K562 (cell line): Measurements from ENCODE around the gene NLK. TPM values are rescaled to one million over a fixed set of nuclear protein-coding genes. Genes with fewer than 3 reads are reported as not detected.

Experiments used
- ATAC-seq: fragments of 200-7000 bp; cut with Tn5 transposase; 3 replicates; pipeline ENCODE4 v1.9.1; 2020; ENCODE audit warnings: moderate library complexity
- BruUV-seq: library from RNA; stranded (reverse); fragments of 400-500 nt; replicated peaks from 2 replicates; lab custom pipeline; 2021; lab: Mats Ljungman, UMichigan
- CTCF ChIA-PET: fragments of 300-600 bp; formaldehyde crosslinking; extraction: SDS; loops from one replicate; lab custom pipeline; 2021; ENCODE audit warnings: low intra/inter-chr PET ratio; lab: Yijun Ruan, JAX
- POLR2A ChIA-PET: fragments of 300-600, 350-650 bp; sonication (Branson Sonifier 250); formaldehyde crosslinking; extraction: SDS; loops from one replicate; lab custom pipeline; 2021; ENCODE audit warnings: antibody characterized with exemption, inconsistent platforms; lab: Yijun Ruan, JAX
- DNase-seq, 4 experiments: peaks; one replicate each; pipeline versions ENCODE4 v3.0.0 to v3.0.0-alpha.2; 2011 to 2018; ENCODE audit warnings: low spot score in 3 of 4, mixed read lengths in 3 of 4; ENCODE audit errors: extremely low read depth in 1 of 4
- FAIRE-seq: peaks from 2 replicates; lab custom pipeline; 2011; peaks lifted over from hg19 to GRCh38; lab: Jason Lieb, UNC
- H2AFZ ChIP-seq: 2 replicates; pipeline ENCODE4 v1.6.0; 2011; ENCODE audit warnings: low read depth, low read length, control low read depth, inconsistent platforms
- H3K27ac ChIP-seq: fragments of 200-600 bp; 3 replicates; pipeline ENCODE4 v1.8.0; 2011; ENCODE audit warnings: low read depth, mild to moderate bottlenecking, control low read depth, inconsistent platforms, low read length, moderate library complexity, mixed read lengths; ENCODE audit errors: extremely low read depth
- H3K27me3 ChIP-seq, 2 experiments: fragments of 300-600 bp in 1 of 2; 2 replicates in 1 of 2; 3 replicates in 1 of 2; pipeline versions ENCODE4 v1.6.0 to v1.8.0; 2011; ENCODE audit warnings: inconsistent platforms in 2 of 2, low read length in 2 of 2, mild to moderate bottlenecking in 1 of 2, mixed read lengths in 1 of 2, moderate library complexity in 1 of 2; ENCODE audit not compliant: control insufficient read depth in 2 of 2, insufficient read depth in 2 of 2
- H3K36me3 ChIP-seq: fragments of 300-600 bp; 3 replicates; pipeline ENCODE4 v1.8.0; 2011; ENCODE audit warnings: mild to moderate bottlenecking, low read length, inconsistent platforms; ENCODE audit not compliant: control insufficient read depth, insufficient read depth
- H3K4me1 ChIP-seq, 2 experiments: fragments of 200-600 bp in 1 of 2; replicated peaks in 1 of 2; 2 replicates in 1 of 2; 3 replicates in 1 of 2; pipeline versions ENCODE4 v1.5.1 to v1.8.0; 2011; ENCODE audit warnings: inconsistent platforms in 2 of 2, low read length in 2 of 2, mild to moderate bottlenecking in 1 of 2, mixed read lengths in 1 of 2, moderate library complexity in 1 of 2; ENCODE audit not compliant: control insufficient read depth in 2 of 2, insufficient read depth in 2 of 2
- H3K4me2 ChIP-seq: 2 replicates; pipeline ENCODE4 v1.6.1; 2011; ENCODE audit warnings: low read length, control low read depth, inconsistent platforms, mixed read lengths; ENCODE audit not compliant: insufficient read depth
- H3K4me3 ChIP-seq: fragments of 200-600 bp; sonication (generic), shearing (Covaris generic); 2 replicates; pipeline ENCODE4 v1.5.1; 2016; ENCODE audit warnings: control low read depth, inconsistent platforms
- H3K79me2 ChIP-seq: fragments of 200-600 bp; 3 replicates; pipeline ENCODE4 v1.8.0; 2011; ENCODE audit warnings: low read length, inconsistent platforms; ENCODE audit not compliant: control insufficient read depth, insufficient read depth
- H3K9ac ChIP-seq, 2 experiments: 2 replicates each; pipeline versions ENCODE4 v1.6.0 to v1.6.1; 2011; ENCODE audit warnings: low read depth in 2 of 2, low read length in 2 of 2, control low read depth in 1 of 2, inconsistent platforms in 1 of 2, mild to moderate bottlenecking in 1 of 2, mixed read lengths in 1 of 2; ENCODE audit not compliant: insufficient read depth in 1 of 2
- H3K9me1 ChIP-seq: one replicate; pipeline ENCODE4 v1.6.0; 2011; ENCODE audit warnings: inconsistent platforms, mild to moderate bottlenecking, low read length, moderate library complexity; ENCODE audit not compliant: control insufficient read depth, insufficient read depth
- H3K9me3 ChIP-seq: replicated peaks from 2 replicates; pipeline ENCODE4 v1.5.1; 2011; ENCODE audit warnings: low read depth, low read length, inconsistent platforms; ENCODE audit not compliant: control insufficient read depth, insufficient read depth
- H4K20me1 ChIP-seq: replicated peaks from 2 replicates; pipeline ENCODE4 v1.6.1; 2011; ENCODE audit warnings: low read length, inconsistent platforms, mixed read lengths; ENCODE audit not compliant: control insufficient read depth, insufficient read depth
- E2F8 ChIP-seq: fragments of 450-650 bp; IDR thresholded peaks from 2 replicates; pipeline ENCODE4 v1.7.1; 2018; ENCODE audit warnings: mild to moderate bottlenecking, low read depth; ENCODE audit not compliant: partially characterized antibody
- EGR1 ChIP-seq: fragments of 450-650 bp; conservative IDR thresholded peaks from 2 replicates; pipeline ENCODE4 v1.6.1; 2017; ENCODE audit warnings: mild to moderate bottlenecking
- HMG20A ChIP-seq: fragments of 450-650 bp; formaldehyde crosslinking; conservative IDR thresholded peaks from 2 replicates; pipeline ENCODE4 v1.4.0; 2020; ENCODE audit warnings: mild to moderate bottlenecking, mixed read lengths
- HSF4 ChIP-seq: fragments of 250-450 bp; sonication (Bioruptor Pico); IDR thresholded peaks from 2 replicates; pipeline ENCODE4 v2.1.2; 2022; ENCODE audit warnings: mild to moderate bottlenecking, moderate library complexity, borderline replicate concordance
- PHB ChIP-seq: fragments of 250-450 bp; sonication (Bioruptor Pico); IDR thresholded peaks from 2 replicates; pipeline ENCODE4 v1.5.0; 2021
- PTRF ChIP-seq: fragments of 450-650 bp; IDR thresholded peaks from 2 replicates; pipeline ENCODE4 v1.6.1; 2016; ENCODE audit warnings: mild to moderate bottlenecking, missing genetic modification characterization, missing compliant biosample characterization
- RBM17 ChIP-seq: fragments of 200-400 bp; formaldehyde crosslinking; IDR thresholded peaks from 2 replicates; pipeline ENCODE4 v1.6.1; 2017; ENCODE audit warnings: low read depth, mild to moderate bottlenecking, low read length, borderline replicate concordance
- RREB1 ChIP-seq: fragments of 250-450 bp; sonication (Bioruptor Pico); IDR thresholded peaks from 2 replicates; pipeline ENCODE4 v1.4.0; 2020
- SMAD1 ChIP-seq: fragments of 150-350 bp; IDR thresholded peaks from 2 replicates; pipeline ENCODE4 v1.6.1; 2014; ENCODE audit warnings: low read length, low read depth; ENCODE audit not compliant: partially characterized antibody
- XRCC5 ChIP-seq: fragments of 200-400 bp; formaldehyde crosslinking; IDR thresholded peaks from 2 replicates; pipeline ENCODE4 v1.6.1; 2017; ENCODE audit warnings: low read depth, mild to moderate bottlenecking, low read length
- ZFX ChIP-seq: sonication (generic); formaldehyde crosslinking; IDR thresholded peaks from 2 replicates; pipeline ENCODE4 v1.8.0; 2022; ENCODE audit warnings: mild to moderate bottlenecking, missing genetic modification reagents, moderate library complexity
- WGBS: fragments of 100-300 bp; shearing (Covaris generic); methylation state at CpG from one replicate; pipeline ENCODE4 v1.1.6; 2016; ENCODE audit warnings: low coverage, mixed read lengths; ENCODE audit not compliant: insufficient coverage; ENCODE audit errors: missing lambda C conversion rate; 5-methylcytosine and 5-hydroxymethylcytosine counted together
- in situ Hi-C: fragments of 300-500 bp; cut with MboI; formaldehyde crosslinking; loops from 4 replicates; pipeline ENCODE4 v1.15.0; 2018; ENCODE audit warnings: inconsistent platforms, mixed read lengths
- intact Hi-C: fragments of 100-400 bp; cut with micrococcal nuclease; formaldehyde crosslinking; loops from 2 replicates; pipeline ENCODE4 v1.14.2; 2022
- polyA plus RNA-seq, 8 experiments: library from polyadenylated mRNA; depleted of rRNA in 4 of 8; stranded (reverse) in 5 of 8; unstranded in 3 of 8; fragments of >200 nt; fragmentation: Nextera tagmentation in 2 of 8; fragmentation: Illumina TruSeq in 1 of 8; extraction: Ambion mirVana in 2 of 8; extraction: Trizol in 1 of 8; gene quantifications; 2 replicates each; pipeline versions ENCODE4 v1.2.1 to v1.2.3, GENCODE V29; 2011 to 2014; ENCODE audit warnings: inconsistent platforms in 1 of 8, missing spikeins in 1 of 8
- total RNA-seq, 7 experiments: library from RNA; depleted of rRNA in 6 of 7; stranded (reverse); fragments of >200 nt in 6 of 7; fragmentation: Illumina TruSeq in 2 of 7; extraction: Trizol in 2 of 7; gene quantifications; 2 replicates each; pipeline versions ENCODE4 v1.2.1 to v1.2.3, GENCODE V29; 2011 to 2021; ENCODE audit warnings: low replicate concordance in 1 of 7
- TF ChIP-seq, protein P1 (sequence below): sonication (generic); IDR thresholded peaks from 2 replicates; pipeline ENCODE4 v1.6.1; 2016

NLK gene
- total and polyA plus RNA-seq, 9 of the 15 experiments (the other 6 are each of a cell fraction or from before 2014, with no cell fraction given), result 10.9 to 59.6 (median 26.7) TPM

DNA sequence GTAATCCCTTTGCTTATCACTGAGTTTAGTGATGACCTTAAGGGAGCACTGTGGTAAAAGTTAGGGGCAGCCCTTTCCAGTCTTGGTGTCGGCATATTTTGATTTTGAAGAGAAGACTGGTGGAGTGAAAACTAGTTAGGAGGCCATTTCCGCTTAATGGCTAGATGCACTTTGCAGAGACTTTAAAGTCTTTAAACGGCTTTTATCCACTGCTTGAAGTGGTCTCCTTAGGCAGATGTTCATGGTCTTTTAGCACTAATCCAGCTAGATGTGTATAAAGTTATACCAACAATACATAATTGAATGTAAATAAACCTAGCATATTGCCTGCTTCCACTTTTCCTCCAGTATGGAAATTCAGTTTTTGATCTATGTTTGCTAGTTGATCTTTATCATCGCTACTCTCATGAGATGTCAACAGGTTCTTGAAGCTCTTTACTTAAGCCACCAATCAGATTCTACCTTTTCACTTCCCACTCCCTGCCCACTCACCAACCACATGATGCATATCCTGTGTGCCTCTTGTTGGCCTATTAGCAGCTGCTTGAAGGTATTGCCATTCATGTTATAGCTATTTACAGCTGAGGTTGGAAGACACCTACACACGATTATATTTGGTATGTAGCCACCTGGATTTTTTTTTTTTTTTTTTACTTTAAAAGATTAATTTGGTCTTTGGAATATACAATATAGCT lies 132.0 kb downstream of the NLK start:
- Histone ChIP-seq H3K4me1 (peaks cover 8 to 31% of the 10 kb centered on the region in 2 experiments; a peak in 4 of 5 replicates), H4K20me1 (peaks cover 10% of the 10 kb centered on the region), H3K4me3 (no peak overlapping the region), H3K9ac (no peak overlapping the region; a peak in 1 of 4 replicates), H3K79me2 (no peaks in the 10 kb centered on the region), H3K27me3 (no peaks in the 10 kb centered on the region), H3K4me2 (no peak overlapping the region), H3K36me3 (peaks cover 17% of the 10 kb centered on the region), H2AFZ (no peak overlapping the region), H3K27ac (no peak overlapping the region), H3K9me1 (no peaks in the 10 kb centered on the region), H3K9me3 (no peaks in the 10 kb centered on the region)
- in situ Hi-C loops, result no loop called here
- WGBS, result 81% methylated on average over 5 of the region's 5 CpGs
- no TSS peak for BruUV-seq
- ChIA-PET POLR2A (no interaction called here), CTCF (interaction anchor here (0.6 kb wide), 1 partner anchor 141 kb away, joined by 3 read pairs; no protein-coding TSS in a partner anchor)
- DNase-seq (no peak), ATAC-seq (no peak), FAIRE-seq (no peak)
- intact Hi-C loops, result loop anchor here (10.0 kb wide), 2 partner anchors 50 to 130 kb away; partner anchors contain the start of gene NLK
- TF ChIP-seq XRCC5 (no peak), SMAD1 (no peak), PTRF (no peak), RREB1 (no peak), RBM17 (no peak), E2F8 (no peak), ZFX (CRISPR knock-in tag) (no peak), EGR1 (peak; percentile 61), HSF4 (no peak), HMG20A (CRISPR knock-in tag) (no peak), PHB (CRISPR knock-in tag) (no peak)
- TF ChIP-seq, protein P1, sequence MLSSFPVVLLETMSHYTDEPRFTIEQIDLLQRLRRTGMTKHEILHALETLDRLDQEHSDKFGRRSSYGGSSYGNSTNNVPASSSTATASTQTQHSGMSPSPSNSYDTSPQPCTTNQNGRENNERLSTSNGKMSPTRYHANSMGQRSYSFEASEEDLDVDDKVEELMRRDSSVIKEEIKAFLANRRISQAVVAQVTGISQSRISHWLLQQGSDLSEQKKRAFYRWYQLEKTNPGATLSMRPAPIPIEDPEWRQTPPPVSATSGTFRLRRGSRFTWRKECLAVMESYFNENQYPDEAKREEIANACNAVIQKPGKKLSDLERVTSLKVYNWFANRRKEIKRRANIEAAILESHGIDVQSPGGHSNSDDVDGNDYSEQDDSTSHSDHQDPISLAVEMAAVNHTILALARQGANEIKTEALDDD, result peak; percentile 74; the same call in 1 of the 2 replicates
